A549 (cell line): Measurements from ENCODE around the gene SRRT. TPM values are rescaled to one million over a fixed set of nuclear protein-coding genes. Genes with fewer than 3 reads are reported as not detected.

ENCODE experiments used
- ATAC-seq, 2 experiments: fragments of 200-7000 bp in 1 of 2; fragments of >200 bp in 1 of 2; cut with Nextera tagmentation in 1 of 2; cut with Tn5 transposase in 1 of 2; 3 replicates each; pipeline versions ENCODE4 v1.8.0 to v1.9.1; 2018 to 2020; ENCODE audit warnings: mild to moderate bottlenecking in 1 of 2, moderate library complexity in 1 of 2
- CTCF ChIA-PET: fragments of 300-600 bp; sonication (Branson Sonifier 250); formaldehyde crosslinking; extraction: SDS; loops from one replicate; lab custom pipeline; 2021; ENCODE audit warnings: antibody characterized with exemption, inconsistent platforms; lab: Yijun Ruan, JAX
- POLR2A ChIA-PET: fragments of 350-600 bp; formaldehyde crosslinking; extraction: SDS; loops from one replicate; lab custom pipeline; 2021; ENCODE audit warnings: antibody characterized with exemption, inconsistent platforms; lab: Yijun Ruan, JAX
- DNase-seq, 2 experiments: peaks; one replicate each; pipeline versions ENCODE4 v3.0.0 to v3.0.0-alpha.2; 2011 to 2016; ENCODE audit warnings: low read depth in 1 of 2, low spot score in 1 of 2
- FAIRE-seq: peaks from 2 replicates; lab custom pipeline; 2011; peaks lifted over from hg19 to GRCh38; lab: Jason Lieb, UNC
- H3K27ac ChIP-seq, 2 experiments: fragments of >200 bp; sonication (Bioruptor Twin); formaldehyde crosslinking; 3 replicates each; pipeline ENCODE4 v1.5.1; 2016 to 2017
- H3K4me1 ChIP-seq: fragments of >200 bp; sonication (Bioruptor Twin); formaldehyde crosslinking; 3 replicates; pipeline ENCODE4 v1.6.1; 2016
- H3K4me2 ChIP-seq: fragments of >200 bp; sonication (Bioruptor Twin); formaldehyde crosslinking; 3 replicates; pipeline ENCODE4 v1.6.1; 2016
- H3K4me3 ChIP-seq: fragments of >200 bp; sonication (Bioruptor Twin); formaldehyde crosslinking; 3 replicates; pipeline ENCODE4 v1.5.1; 2016
- H3K9me3 ChIP-seq: fragments of >200 bp; sonication (Bioruptor Twin); formaldehyde crosslinking; 3 replicates; pipeline ENCODE4 v1.6.1; 2016
- E2F6 ChIP-seq: IDR thresholded peaks from 2 replicates; pipeline ENCODE4 v1.6.1; 2012; ENCODE audit warnings: low read depth, borderline replicate concordance
- EHF ChIP-seq: fragments of 250-450 bp; sonication (Bioruptor Pico); IDR thresholded peaks from 2 replicates; pipeline ENCODE4 v1.5.0; 2020; ENCODE audit warnings: mild to moderate bottlenecking
- ELK1 ChIP-seq: fragments of 150-350 bp; IDR thresholded peaks from 2 replicates; pipeline ENCODE4 v1.6.1; 2014; ENCODE audit warnings: low read depth, mild to moderate bottlenecking, low read length
- FOSL2 ChIP-seq, 2 experiments: fragments of 450-650 bp in 1 of 2; fragments of >200 bp in 1 of 2; sonication (Bioruptor Twin) in 1 of 2; formaldehyde crosslinking; IDR thresholded peaks; 2 replicates each; pipeline versions ENCODE4 v1.5.0 to v1.6.1; 2016 to 2020; ENCODE audit warnings: mild to moderate bottlenecking in 1 of 2, moderate library complexity in 1 of 2
- HMGXB4 ChIP-seq: fragments of 250-450 bp; sonication (Bioruptor Pico); IDR thresholded peaks from 2 replicates; pipeline ENCODE4 v1.5.0; 2021; ENCODE audit warnings: mild to moderate bottlenecking, moderate library complexity, borderline replicate concordance
- PBX3 ChIP-seq: IDR thresholded peaks from 2 replicates; pipeline ENCODE4 v1.6.1; 2012
- PHF8 ChIP-seq: fragments of 200-600 bp; sonication (generic); IDR thresholded peaks from 2 replicates; pipeline ENCODE4 v1.6.1; 2016; ENCODE audit warnings: low read depth, mild to moderate bottlenecking, antibody characterized with exemption, moderate library complexity, borderline replicate concordance
- POLR2AphosphoS2 ChIP-seq: conservative IDR thresholded peaks from 2 replicates; pipeline ENCODE4 v1.6.1; 2012; ENCODE audit warnings: low read length, improper control_type of control experiment, inconsistent platforms
- TP53 ChIP-seq: fragments of 250-450 bp; sonication (Bioruptor Pico); IDR thresholded peaks from 2 replicates; pipeline ENCODE4 v1.5.0; 2021; ENCODE audit warnings: mild to moderate bottlenecking, moderate library complexity
- ZSCAN20 ChIP-seq: fragments of 250-450 bp; sonication (Bioruptor Pico); IDR thresholded peaks from 2 replicates; pipeline ENCODE4 v1.8.0; 2022; ENCODE audit warnings: mild to moderate bottlenecking, moderate library complexity
- WGBS: methylation state at CpG from one replicate; pipeline ENCODE4 v1.1.6; 2017; ENCODE audit errors: missing lambda C conversion rate; 5-methylcytosine and 5-hydroxymethylcytosine counted together
- polyA plus RNA-seq, 4 experiments: library from polyadenylated mRNA; depleted of rRNA in 3 of 4; stranded (reverse); fragments of >200 nt; fragmentation: RNase III in 1 of 4; extraction: RNeasy Plus Mini Kit Qiagen cat#74134 plus additional on column Dnase treatment in 1 of 4; gene quantifications; 2 replicates in 3 of 4; 3 replicates in 1 of 4; pipeline ENCODE4 v1.2.3, GENCODE V29; 2011 to 2017

The SRRT gene
- polyA plus RNA-seq, 2 of the 4 experiments (the other 2 are of a cell fraction): 49.9 to 194 TPM

- ATAC-seq (no peak), FAIRE-seq (no peak), DNase-seq (no peak)
- ChIA-PET POLR2A (no interaction called here), CTCF (interaction anchor here (1.0 to 15.9 kb wide), 7 partner anchors 20 to 223 kb away, joined by 3 to 280 read pairs (median 12); partner anchors contain the start of genes EPO, POP7 and SRRT)
- Histone ChIP-seq H3K9me3 (no peaks in the 10 kb centered on the region), H3K4me1 (0 out of 3 replicates have a peak, but pooled peaks cover 4% of the 10 kb centered on the region), H3K4me3 (no peak overlapping the region), H3K4me2 (no peak overlapping the region), H3K27ac (no peak overlapping the region)
- no peak for TF ChIP-seq POLR2AphosphoS2
- TF ChIP-seq PHF8: no peak
- TF ChIP-seq ZSCAN20: no peak
- no peak for TF ChIP-seq ELK1
- no peak for TF ChIP-seq E2F6
- no peak for TF ChIP-seq PBX3
- WGBS: 98% methylated on average over 9 of the region's 10 CpGs
Measured at GRCh38 chr7:100855515-100855914, 19.4 kb upstream of the SRRT start.

- FAIRE-seq (no peak), ATAC-seq (no peak), DNase-seq (no peak)
- TF ChIP-seq EHF (CRISPR knock-in tag): no peak
- WGBS: 90% methylated on average over 16 of the region's 16 CpGs
- no peak overlapping the region for H3K4me2 ChIP-seq
- 0 out of 3 replicates have a peak, but pooled peaks cover 4% of the 10 kb centered on the region for H3K4me1 ChIP-seq
- ChIA-PET CTCF (interaction anchor here (1.1 to 15.9 kb wide), 7 partner anchors 18 to 319 kb away, joined by 3 to 280 read pairs (median 5); partner anchors contain the start of genes EPO, POP7 and SRRT), POLR2A (interaction anchor here (1.4 kb wide), 1 partner anchor 10 kb away, joined by 3 read pairs; the partner anchor contains the start of gene TRIP6)
- H3K4me3 ChIP-seq: no peak overlapping the region
- no peaks in the 10 kb centered on the region for H3K9me3 ChIP-seq
- no peak overlapping the region for H3K27ac ChIP-seq
Measured at GRCh38 chr7:100856871-100857282, 18.0 kb upstream of the SRRT start.

GRCh38 chr7:100859856-100860255 lies 15.0 kb upstream of the SRRT start:
- H3K27ac ChIP-seq: no peak overlapping the region
- no peak for DNase-seq
- H3K4me3 ChIP-seq: no peak overlapping the region
- TF ChIP-seq FOSL2 (IDR thresholded peaks at IDR 0.05): no peak
- TF ChIP-seq FOSL2 (CRISPR knock-in tag; IDR thresholded peaks at IDR 0.05): no peak
- no peak for TF ChIP-seq HMGXB4
- TF ChIP-seq TP53 (CRISPR knock-in tag): no peak
- TF ChIP-seq, all 56 proteins: peak for 0
- ChIA-PET POLR2A (no interaction called here), CTCF (interaction anchor here (1.8 to 15.9 kb wide), 2 partner anchors 139 to 154 kb away, joined by 9 to 280 read pairs; partner anchors contain the start of genes EPO and POP7)
- no peak overlapping the region for H3K4me2 ChIP-seq
- H3K4me1 ChIP-seq: no peaks in the 10 kb centered on the region
- WGBS: 96% methylated on average over 9 of the region's 15 CpGs
- FAIRE-seq: no peak
- ATAC-seq: peak in 1 of 2 experiments; percentile 25; a peak in 1 of 6 replicates
- H3K9me3 ChIP-seq: no peaks in the 10 kb centered on the region
